Measurements from ENCODE around the gene CKM.
A peak's percentile ranks its signal among the peaks of the same experiment; 100 is the strongest.
"Not testable (repeated sequence)": the region's sequence is repeated elsewhere in the genome, so short reads cannot be mapped to it uniquely, and the experiment has no call there.

CKM gene

GRCh38 chr19:45348367-45349125 is 25.9 kb upstream of the CKM start:
- DNase-seq: no peak

DNA sequence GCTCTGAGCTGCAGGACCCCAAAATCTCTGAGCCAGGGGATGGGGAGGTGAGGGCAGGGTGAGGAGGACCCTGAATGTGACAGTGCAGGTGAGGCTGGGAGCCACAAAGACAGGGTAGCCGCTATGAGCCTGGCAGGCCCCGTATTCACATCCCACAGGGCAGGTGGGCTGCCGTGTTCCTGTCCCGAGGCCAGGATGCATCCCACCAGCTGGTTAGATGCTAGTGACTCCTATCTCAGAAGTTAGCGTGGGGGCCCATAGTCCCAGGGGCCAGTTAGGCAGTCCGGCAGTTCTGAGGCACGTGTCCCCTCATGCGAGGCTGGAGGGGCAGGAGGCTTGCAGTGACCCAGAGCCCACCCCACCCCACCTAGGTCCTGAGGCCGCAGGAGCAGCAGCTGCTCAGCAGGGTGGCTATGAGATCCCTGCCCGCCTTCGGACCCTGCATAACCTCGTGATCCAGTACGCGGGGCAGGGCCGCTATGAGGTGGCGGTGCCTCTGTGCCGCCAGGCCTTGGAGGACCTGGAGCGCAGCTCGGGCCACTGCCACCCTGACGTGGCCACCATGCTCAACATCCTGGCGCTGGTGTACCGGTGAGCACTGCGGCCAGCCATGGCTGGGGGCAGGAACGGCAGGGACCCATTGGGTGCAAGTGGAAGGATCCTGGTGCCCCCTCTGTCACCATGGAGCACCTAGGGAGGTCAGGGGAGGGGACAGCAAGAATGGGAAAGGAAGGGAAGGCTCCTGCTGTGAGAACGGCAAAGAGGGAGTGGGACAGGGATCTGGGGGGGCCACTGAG is 25.1 kb upstream of the CKM start:
- no peak for DNase-seq

DNA sequence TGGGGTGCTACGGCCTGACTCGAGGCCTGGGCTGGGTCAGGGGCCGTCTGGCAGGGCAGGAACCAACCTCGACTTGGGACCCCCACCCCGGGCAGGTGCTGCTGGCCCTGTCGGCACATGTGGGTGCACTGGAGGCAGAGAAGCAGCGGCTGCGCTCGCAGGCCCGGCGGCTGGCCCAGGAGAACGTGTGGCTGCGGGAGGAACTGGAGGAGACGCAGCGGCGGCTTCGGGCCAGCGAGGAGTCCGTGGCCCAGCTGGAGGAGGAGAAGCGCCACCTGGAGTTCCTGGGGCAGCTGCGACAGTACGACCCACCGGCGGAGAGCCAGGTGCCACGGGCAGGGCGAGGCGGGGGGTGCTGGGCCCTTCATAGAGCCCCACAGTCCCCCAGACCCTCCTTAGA is 23.8 kb upstream of the CKM start:
- DNase-seq: no peak

DNA sequence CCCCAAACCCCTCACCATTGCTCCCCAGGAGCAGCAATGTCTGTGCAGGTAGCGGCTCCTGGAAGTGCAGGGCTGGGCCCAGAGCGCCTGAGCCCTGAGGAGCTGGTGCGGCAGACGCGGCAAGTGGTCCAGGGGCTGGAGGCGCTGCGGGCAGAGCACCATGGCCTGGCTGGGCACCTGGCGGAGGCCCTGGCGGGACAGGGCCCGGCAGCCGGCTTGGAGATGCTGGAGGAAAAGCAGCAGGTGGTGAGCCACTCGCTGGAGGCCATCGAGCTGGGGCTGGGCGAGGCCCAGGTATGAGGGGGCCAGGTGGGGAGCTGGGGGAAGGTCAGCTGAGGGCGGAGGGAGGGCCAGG is 22.8 kb upstream of the CKM start:
- no peak for DNase-seq

- no peak for DNase-seq
Measured at GRCh38 chr19:45344621-45345505, 22.2 kb upstream of the CKM start.

- DNase-seq: no peak
Measured at GRCh38 chr19:45342911-45343310, 20.2 kb upstream of the CKM start.

DNA sequence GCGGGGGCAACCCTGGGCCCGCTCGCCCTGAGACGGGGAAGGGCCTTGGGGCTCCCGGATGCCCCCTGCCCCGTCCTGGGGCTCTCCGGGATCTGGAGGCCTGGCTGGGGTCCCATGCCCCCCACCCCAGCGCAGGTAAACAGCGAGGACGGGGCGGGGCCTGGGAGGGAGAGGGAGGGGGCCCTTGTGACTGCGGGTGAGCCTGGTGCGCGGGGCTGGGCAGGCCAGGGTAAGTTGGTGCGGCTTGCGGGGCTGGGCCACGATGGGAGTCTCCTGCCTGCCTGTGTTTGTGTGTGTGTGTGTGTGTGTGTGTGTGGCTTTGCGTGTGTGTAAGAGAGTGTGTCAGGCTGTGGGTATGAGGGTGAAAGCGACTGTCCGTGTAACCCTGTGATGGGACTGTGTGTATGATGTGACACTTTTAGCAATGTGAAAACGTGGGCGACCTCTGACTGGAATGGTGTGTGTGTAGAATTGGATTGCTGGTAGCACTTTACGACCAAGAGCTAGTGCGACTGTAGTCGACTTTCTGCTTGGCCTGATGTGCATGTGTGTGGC is 18.3 kb upstream of the CKM start:
- no peak for DNase-seq

DNA sequence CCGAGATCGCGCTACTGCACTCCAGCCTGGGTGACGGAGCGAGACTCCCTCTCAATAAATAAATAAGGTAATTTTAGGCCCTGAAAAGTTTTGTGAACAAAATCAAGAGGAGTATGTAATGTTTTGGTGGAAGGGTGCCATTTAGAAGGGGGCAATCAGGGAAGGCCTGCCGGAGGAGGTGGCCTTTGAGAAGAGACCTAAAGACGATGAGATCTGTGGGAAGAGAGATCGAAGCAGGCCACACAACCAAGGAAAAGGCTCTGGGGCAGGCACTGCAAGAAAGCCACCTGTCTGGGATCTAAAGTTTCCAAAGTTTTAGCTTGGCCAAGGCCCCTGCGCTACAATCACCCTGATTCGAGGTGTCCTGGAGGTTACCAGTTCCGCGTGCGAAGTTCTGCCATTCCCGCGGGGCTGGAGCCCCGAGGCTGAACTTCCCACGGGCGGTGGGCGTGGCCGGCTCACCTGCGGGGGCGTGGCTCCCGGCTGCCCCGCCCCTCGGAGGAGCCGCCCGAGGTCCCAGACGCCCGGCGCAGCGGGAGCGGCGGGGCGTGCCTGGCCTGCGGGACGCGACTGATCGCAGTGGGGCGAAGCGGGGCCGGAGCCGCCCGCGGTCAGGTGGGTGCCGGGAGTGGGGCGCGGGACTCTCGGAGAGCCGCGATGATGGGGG is 17.7 kb upstream of the CKM start, which contains the start of gene KLC3:
TSS of gene KLC3 (plus strand) at position 519 of the 667 bp plus-strand sequence. CDS start 4,792 bp downstream, outside the sequence.
- DNase-seq: peak; percentile 27

DNA sequence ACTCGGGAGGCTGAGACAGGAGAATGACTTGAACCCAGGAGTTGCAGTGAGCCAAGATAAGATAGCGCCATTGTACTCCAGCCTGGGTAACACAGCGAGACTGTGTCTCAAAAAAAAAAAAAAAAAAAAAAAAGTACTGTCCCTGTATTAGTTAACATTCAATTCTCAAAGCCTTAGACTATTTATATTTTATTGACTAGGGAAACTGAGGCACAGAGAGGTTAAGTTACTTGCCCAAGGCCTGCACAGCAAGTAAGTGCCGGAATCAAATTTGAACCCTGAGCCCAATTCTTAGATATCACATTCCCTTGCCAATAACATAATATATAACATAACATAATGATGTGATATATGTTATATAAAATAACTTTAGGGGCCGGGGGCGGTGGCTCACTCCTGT is 17.0 kb upstream of the CKM start:
- no peak for DNase-seq

DNA sequence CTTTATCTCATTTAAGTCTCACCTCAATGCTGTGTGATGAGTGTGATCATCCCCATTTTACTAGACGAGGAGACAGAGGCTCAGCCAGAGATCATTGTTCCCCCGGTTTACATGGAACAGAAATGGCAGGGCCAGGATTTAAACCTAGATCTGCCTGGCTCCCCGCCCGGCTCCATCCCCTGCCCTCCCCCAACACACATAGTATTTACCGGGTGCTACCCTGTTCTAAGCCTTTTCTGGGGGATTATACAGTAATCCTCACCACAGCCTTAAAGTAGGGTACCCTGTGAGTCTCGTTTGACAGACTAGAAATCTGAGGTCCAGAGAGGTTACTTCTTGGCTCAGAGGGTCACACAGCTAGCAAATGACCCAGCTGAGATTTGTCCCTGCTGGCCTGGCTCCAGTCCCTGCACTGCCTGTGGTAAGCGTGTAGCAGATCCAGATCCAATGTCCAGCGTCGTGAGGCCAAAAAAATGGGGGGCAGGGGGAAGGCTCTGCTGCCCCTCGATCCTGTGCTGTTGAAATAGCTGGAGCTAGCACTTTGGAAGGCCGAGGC is 14.1 kb upstream of the CKM start:
- DNase-seq: no peak

DNA sequence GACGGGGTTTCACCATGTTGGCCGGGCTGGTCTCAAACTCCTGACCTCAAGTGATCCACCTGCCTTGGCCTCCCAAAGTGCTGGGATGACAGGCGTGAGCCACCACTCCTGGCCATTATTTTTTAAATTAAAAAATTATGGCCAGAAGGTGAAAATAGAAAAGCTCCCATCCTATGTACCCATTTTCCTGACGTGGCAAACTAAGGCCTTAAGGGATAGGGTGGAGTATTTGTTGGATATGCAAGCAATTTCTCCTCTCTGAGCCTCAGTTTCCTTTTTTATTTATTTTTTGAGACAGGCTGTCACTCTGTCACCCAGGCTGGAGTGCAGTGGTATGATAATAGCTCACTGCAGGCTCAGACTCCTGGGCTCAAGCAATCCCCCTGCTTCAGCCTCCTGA is 12.2 kb upstream of the CKM start:
- DNase-seq: not testable (repeated sequence)

DNA sequence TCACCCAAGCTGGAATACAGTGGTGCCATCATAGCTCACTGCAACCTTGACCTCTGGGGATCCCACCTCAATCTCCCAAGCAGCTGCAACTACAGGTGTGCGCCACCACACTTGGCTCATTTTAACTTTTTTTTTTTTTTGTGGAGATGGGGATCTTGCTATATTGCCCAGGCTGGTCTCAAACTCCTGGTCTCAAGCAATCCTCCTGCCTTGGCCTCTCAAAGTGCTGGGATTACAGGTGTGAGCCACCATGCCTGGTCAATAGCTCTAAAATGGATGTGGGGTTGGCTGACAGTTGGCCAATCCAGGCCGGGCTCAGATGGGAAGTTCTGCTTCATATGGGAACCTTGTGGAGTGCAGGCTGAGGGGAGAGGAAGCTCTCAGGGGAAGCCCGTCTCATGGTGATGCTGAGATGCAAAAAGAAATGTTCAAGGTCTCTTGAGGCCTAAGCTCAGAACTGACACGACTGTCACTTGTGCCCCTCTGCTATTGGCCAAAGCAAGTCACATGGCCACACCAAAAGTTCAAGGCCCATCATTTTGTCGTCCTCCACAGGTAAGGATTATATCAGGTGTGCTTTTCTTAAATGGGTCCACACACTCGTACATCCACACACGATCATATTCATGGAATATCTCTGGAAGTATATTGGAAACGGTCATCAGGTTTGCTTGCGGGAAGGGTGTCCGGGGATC is 11.1 kb upstream of the CKM start:
- no peak for DNase-seq

- DNase-seq: no peak
Measured at GRCh38 chr19:45331411-45331810, 8.7 kb upstream of the CKM start.

- no peak for DNase-seq
Measured at GRCh38 chr19:45327404-45328143, 4.9 kb upstream of the CKM start.

GRCh38 chr19:45324349-45324907 is 1.8 kb upstream of the CKM start:
- no peak for DNase-seq

GRCh38 chr19:45323671-45324081 is 1.0 kb upstream of the CKM start:
- DNase-seq: no peak

GRCh38 chr19:45322311-45322710 is 364 bp downstream of the CKM start:
- no peak for DNase-seq

DNA sequence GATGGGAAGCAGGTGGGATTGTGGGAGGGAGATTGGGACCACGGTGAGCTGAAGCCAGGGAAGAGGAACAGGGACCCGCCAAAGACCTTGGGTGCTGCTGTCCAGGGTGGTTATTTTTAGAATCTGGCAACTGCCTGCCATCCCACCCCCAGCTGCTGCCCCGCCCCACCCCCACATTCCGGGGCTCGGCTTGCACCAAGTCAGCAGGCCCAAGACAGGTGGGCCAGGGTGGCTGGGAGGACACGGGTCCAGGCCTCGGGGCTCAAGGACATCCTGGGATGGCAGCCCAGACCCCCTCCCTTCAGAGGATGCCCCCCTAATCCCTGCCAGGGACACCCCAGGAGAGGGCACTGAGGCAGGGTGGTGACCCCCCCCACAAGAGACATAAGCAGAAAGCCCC is 827 bp downstream of the CKM start:
- DNase-seq: no peak

GRCh38 chr19:45320997-45321775 is 1.5 kb downstream of the CKM start:
- no peak for DNase-seq

GRCh38 chr19:45315304-45315703 is 7.4 kb downstream of the CKM start:
- DNase-seq: no peak

Measured in activated CD4-positive, alpha-beta T cell treated with anti-CD3 and anti-CD28 coated beads, Interleukin-2, Interleukin-6, amounts not matched to agents 100 ng/mL and 50 ng/mL, durations not matched to agents 16 hours and 8 hours (primary cell).